ENCODE measurements around the gene TRAF7.
"Not testable (repeated sequence)": the region's sequence is repeated elsewhere in the genome, so short reads cannot be mapped to it uniquely, and the experiment has no call there.

The TRAF7 gene

GRCh38 chr16:2122934-2123683, 32.5 kb upstream of the TRAF7 start:
- DNase-seq, result not testable (repeated sequence)

- DNase-seq, result not testable (repeated sequence)
These were observed 31.7 kb upstream of the TRAF7 start for GRCh38 chr16:2123706-2124376.

GRCh38 chr16:2124377-2124693, 31.2 kb upstream of the TRAF7 start:
- DNase-seq, result not testable (repeated sequence)

GRCh38 chr16:2124694-2125444, 30.7 kb upstream of the TRAF7 start:
- not testable (repeated sequence) for DNase-seq

- DNase-seq, result not testable (repeated sequence)
These were observed 30.0 kb upstream of the TRAF7 start for GRCh38 chr16:2125609-2126008.

- DNase-seq, result not testable (repeated sequence)
These were observed 29.3 kb upstream of the TRAF7 start for GRCh38 chr16:2126161-2126743.

- DNase-seq, result not testable (repeated sequence)
These were observed 28.5 kb upstream of the TRAF7 start for GRCh38 chr16:2126928-2127556.

GRCh38 chr16:2127630-2128280, 27.8 kb upstream of the TRAF7 start:
- not testable (repeated sequence) for DNase-seq

GRCh38 chr16:2129251-2129650, 26.3 kb upstream of the TRAF7 start:
- not testable (repeated sequence) for DNase-seq

GRCh38 chr16:2129890-2130447, 25.6 kb upstream of the TRAF7 start:
- DNase-seq, result not testable (repeated sequence)

GRCh38 chr16:2133797-2134196, 21.8 kb upstream of the TRAF7 start:
- DNase-seq, result not testable (repeated sequence)

GRCh38 chr16:2135071-2135470, 20.5 kb upstream of the TRAF7 start:
- not testable (repeated sequence) for DNase-seq

GRCh38 chr16:2135770-2136490, 19.7 kb upstream of the TRAF7 start, which contains the start of gene PKD1:
Gene PKD1 (minus strand): TSS chr16:2135898. CDS start chr16:2135689, 209 bp downstream.
- DNase-seq, result peak; percentile 56

GRCh38 chr16:2142942-2143877, 12.4 kb upstream of the TRAF7 start:
- no peak for DNase-seq

GRCh38 chr16:2143878-2144485, 11.6 kb upstream of the TRAF7 start:
- DNase-seq, result no peak

- DNase-seq, result no peak
These were observed 9.7 kb upstream of the TRAF7 start for GRCh38 chr16:2145843-2146242.

- DNase-seq, result no peak
These were observed 8.2 kb upstream of the TRAF7 start for GRCh38 chr16:2147378-2147777.

GRCh38 chr16:2147981-2148671, 7.5 kb upstream of the TRAF7 start, which contains the start of gene RAB26:
Gene RAB26 (plus strand): TSS chr16:2148625. CDS start chr16:2148784, 159 bp downstream.
- peak; percentile 31 for DNase-seq
